Inferior parietal cortex (tissue), 1 donor: Measurements from ENCODE around the gene TUBA4B.
"Not testable (repeated sequence)": the region's sequence is repeated elsewhere in the genome, so short reads cannot be mapped to it uniquely, and the experiment has no call there.

ENCODE experiments used
- DNase-seq: peaks from one replicate; pipeline ENCODE4 v3.0.0-alpha.2; 2016; ENCODE audit errors: extremely low spot score

TUBA4B gene

DNA sequence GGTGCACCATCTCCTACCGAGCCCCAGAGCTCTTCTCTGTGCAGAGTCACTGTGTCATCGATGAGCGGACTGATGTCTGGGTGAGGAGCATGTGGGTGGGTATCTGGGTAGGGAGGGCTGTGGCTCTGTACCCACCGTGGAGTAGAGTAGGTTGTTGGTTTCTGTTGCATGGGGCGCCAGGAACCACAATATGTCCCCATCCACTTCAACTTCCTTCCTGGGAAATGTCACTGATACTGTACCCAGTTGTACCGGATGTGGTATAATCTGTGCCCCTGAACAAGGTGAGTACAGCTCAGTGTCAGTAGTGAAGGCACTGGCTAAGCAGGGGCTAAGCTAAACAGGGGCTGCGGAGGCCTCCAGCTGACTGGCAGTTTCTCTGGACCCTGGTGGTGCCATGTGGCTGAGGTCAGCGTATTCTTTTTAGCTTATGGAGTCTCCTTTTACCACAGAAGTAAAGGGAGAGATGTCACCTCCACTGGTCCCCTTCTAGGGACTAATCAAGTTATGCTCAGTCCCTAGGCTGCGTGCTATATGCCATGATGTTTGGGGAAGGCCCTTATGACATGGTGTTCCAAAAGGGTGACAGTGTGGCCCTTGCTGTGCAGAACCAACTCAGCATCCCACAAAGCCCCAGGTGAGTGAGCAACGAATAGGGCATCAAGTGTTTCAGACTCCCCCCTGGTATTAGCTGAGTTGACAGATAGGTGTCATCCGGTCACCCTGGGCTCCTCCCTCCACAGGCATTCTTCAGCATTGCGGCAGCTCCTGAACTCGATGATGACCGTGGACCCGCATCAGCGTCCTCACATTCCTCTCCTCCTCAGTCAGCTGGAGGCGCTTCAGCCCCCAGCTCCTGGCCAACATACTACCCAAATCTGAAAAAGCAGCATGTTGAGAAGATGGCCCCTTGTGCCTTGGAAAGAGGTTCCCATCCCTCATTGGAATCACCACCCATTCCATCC is 5.1 kb upstream of the TUBA4B start:
- DNase-seq, result no peak

DNA sequence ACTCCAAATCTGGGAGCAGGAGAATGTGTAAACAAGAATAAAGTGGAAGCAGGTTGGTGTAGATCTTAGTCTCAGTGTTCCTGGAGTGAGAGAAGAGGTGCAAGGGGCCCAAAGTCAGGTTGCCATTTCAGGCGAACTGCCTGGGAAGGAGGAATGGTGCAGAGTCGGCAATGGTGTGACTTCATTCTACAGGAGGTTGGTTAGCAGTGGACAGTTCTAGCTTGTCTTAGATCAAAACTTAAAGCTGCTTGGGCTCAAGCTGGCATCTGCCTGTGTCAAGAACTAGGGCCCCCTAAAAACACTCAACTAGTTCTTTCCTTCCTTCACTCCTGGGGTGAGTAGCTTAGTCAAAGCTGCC is 4.2 kb upstream of the TUBA4B start:
- DNase-seq, result no peak

DNA sequence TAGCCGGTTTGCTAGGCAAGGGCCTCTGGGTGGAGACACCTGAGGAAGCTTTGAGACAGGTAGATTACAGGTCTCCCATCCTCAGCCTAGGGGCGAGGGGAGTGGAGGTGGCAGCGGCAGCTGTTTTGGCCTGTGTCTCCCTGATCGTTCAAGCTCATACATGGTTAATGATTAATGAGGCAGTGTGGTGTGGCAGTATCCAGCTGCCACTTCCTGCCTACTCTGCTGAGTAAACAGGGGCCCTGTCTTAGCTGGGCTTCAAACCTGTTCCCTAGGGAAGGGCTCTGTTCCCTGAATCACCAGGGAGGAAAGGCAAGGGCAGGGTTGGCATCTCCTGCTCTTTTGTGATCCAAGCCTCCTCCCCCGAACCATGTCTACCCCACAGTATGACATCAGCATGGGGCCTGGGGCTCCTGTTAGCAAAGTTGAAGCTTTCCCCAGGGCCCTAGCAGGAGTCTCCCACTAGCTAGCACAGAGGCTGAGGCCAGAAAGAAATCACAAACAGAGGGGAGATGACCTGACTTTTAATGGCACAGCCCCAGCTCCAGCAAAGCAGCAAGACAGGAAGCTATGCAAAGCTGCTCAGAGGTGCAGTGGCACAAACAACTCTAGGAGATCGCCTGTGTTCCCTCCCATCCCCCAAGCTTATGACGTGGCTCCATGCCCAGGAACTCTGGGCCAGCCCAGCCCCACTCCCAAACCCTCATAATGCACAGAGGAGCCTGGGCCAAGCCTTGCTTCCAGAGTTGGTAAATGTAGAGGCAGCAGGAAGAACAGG is 3.7 kb upstream of the TUBA4B start:
- peak; percentile 45 for DNase-seq

DNA sequence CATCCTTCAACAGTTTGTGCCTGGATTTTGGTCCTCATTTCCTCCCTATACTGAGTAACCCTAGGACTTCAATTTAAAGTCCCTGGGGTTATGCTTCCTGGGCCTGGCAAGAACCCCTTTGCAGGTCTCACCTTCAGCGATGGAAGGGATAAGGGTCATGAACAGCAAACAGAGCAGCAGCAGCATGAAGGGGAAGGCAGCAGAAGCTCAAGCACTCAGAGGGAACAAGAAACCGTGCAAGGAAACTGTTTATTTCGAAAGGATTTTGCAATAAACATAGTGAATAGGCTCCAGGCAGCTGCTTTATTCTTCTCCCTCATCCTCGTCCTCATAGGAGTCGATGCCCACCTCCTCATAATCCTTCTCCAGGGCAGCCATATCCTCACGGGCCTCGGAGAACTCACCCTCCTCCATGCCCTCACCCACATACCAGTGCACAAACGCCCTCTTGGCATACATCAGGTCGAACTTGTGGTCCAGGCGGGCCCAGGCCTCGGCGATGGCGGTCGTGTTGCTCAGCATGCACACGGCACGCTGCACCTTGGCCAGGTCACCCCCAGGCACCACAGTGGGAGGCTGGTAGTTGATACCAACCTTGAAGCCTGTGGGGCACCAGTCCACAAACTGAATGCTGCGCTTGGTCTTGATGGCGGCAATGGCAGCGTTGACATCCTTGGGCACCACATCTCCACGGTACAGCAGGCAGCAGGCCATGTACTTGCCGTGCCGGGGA is 2.8 kb upstream of the TUBA4B start:
- DNase-seq, result no peak

DNA sequence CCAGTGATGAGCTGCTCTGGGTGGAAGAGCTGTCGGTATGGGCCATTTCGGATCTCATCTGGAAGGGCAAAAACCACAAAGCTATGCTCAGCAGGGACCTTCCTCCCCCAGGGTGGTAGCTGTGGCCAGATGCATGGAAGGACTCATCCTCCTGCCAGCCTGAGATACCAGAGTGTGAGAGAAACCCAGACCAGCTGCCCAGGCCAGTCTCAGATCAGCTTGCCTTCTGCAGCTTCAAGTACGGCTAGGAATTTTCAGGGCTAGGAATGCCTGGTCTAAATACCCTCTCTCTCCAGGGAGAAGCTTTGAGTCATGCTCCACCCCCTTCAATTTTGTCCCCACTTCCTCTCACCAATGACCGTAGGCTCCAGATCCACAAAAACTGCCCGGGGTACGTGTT is 1.4 kb upstream of the TUBA4B start:
- no peak for DNase-seq

DNA sequence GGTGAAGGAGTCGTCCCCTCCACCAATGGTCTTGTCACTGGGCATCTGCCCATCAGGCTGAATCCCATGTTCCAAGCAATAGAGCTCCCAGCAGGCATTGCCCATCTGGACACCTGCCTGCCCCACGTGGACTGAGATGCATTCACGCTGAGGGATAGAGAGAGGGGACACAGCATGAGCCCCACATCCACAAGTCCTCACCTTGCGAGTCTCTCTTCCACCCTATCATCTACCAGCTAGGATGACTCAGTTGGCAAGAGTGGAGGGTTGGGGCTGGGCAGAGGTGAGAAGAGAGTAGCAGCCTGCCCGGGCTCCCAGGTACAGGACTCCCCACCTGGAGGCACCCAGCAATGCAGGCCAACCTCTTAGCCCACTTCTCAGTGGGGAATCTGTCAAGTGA is 959 bp upstream of the TUBA4B start:
- DNase-seq, result no peak

DNA sequence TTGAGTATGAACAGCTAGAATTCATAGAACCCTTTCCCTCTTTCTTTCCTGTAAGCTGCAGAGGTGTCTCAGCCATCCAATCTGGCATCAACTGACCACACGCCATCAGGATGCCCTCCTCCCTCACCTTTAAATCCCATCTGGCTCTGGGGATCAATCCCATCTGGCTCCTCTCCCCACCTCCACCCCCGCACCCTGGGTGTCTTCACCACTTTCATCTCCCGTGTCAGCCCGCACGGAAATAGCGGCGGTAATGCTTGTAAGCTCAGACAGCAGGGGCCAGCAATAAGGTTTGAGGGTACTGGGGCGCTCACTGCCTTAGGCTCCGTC is 508 bp upstream of the TUBA4B start:
- DNase-seq, result no peak

DNA sequence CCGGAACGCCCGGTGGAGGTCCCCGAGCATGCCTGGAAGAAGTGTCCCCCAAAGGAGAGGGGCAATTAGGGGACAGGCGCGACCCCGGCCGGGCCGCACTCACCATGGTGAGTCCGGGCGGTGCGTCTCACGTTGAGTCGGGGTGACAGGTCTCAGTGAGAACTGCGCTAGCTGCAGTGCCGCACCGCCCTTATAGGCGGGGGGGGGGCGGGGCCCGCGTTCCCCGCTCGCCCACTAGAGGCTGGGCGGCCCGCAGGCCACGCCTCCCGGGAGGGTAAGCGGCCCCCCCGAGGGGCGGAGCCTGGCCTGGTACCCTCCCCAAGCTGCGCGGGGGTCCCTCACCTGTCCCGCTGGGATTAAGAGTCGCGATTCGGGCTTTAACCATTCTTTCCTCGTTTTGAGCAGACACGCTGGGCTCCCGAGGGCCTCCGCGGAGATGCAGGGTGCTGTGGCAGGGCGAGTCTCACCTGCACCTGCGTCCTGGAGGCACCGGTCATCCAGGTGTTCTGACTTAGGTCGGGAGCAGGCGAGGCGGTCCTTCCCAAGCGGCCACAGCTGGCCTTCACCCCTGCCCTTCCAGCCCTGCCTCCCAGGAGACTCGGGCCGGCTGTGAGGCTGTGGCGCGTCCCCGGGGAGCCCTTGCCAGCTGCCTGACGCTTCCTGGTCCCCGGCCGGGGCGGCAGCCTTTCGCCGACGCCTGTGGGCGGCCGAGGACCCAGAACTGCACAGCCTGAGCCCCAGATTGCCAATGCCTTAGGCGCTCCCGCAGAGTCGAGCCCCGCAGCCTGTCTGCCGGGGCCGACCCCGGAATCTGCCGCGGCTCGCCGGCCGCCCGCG is 928 bp downstream of the TUBA4B start, which contains the start of gene TUBA4A:
Gene TUBA4A (minus strand): TSS at position 166 of the 837 bp plus-strand sequence. CDS start 60 bp downstream, at position 106.
- peak; percentile 77 for DNase-seq

DNA sequence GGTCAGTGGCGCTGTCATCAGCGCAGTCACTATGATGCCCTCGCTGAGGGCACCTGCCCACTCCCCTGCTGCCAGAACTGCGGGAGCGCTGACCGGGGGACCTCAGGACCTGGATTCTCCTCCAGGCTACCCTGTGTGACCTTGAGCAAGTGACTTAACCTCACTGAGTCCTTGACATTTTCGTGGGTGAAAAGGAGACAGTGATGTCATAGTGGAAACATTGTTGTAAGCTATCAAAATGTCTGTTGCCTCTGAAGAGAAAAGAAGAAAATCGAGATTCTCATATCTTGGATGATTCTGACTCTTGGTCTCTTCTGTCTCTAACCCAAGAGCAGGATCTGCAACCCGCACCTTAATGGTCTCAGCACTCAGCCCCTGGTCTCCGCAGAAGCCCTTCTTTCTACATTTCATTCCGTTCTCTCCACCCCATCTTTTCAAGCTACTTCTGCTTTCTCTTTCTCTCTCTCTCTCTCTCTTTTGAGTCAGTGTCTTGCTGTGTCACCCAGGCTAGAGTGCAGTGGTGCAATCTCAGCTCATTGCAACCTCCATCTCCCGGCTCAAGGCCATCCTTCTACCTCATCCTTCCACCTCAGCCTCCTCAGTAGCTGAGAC is 1.7 kb downstream of the TUBA4B start:
- DNase-seq, result peak; percentile 25

DNA sequence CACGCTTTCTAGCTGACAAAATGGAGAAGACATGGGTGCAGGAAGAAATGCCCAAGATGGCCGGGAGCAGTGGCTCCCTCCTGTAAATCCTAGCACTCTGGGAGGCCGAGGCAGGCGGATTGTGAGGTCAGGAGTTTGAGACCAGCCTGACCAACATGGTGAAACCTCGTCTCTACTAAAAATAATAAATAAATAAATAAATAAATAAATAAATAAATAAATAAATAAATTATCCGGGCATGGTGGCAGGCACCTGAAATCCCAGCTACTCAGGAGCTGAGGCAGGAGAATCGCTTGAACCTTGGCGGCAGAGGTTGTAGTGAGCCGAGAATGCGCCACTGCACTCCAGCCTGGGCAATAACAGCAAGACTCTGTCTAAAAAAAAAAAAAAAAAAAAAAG is 5.9 kb downstream of the TUBA4B start:
- not testable (repeated sequence) for DNase-seq

DNA sequence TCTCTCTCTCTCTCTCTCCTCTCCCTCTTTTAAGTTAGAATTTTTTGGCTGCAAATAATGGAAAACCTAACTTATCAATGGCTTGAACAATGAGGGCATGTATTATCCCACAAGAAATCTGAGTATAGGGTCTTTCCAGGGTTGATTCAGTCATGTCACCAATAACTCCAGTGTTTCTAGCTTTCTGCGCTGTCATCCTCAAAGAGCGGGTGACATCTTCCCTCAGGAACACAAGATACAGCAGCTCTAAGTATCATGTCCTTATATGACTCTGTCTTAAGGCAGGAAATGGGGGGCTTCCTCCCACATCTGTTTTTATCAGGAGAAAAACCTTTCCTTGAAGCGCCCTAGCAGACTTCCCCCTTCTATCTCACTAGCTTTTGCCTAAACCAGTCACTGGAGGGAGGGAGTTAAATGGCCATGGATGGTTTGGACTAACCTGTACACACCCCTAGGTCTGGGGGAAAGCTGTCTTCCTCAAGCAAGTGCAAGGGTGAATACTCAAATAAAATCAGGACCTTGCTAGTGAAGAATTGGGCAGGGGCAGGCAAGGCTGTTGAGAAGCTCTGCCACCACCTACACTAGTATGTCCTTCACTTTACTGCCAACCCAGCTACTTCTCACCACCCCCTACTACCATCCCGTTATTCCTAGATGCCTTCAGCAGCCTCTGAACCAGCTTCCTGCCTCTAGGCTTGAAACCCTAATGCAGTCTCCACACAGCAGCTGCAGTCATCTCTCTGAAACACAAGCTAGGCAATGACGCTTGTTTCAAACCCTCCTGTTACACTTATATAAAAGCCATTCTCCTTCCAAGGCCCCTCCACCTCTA is 8.2 kb downstream of the TUBA4B start:
- DNase-seq, result peak; percentile 34

DNA sequence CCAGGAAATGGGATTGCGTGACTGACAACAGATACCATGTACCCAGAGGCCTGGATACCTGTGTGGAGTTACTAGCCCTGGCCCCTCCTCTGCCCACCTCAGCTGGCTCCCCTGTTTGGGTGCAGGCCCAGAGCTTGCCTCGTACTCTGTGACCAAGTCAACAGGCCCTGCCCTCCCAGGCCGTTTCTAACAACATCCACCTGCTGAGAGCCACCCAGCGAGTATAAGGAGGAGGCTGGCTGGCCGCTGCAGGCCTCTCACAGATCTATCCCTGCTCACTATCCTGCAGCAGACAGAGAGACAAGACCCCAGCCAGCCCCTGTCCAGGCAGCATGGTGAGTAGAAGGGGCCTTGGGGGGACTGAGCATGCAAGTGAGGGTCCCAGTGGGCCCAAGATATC is 13.2 kb downstream of the TUBA4B start:
- DNase-seq, result no peak

DNA sequence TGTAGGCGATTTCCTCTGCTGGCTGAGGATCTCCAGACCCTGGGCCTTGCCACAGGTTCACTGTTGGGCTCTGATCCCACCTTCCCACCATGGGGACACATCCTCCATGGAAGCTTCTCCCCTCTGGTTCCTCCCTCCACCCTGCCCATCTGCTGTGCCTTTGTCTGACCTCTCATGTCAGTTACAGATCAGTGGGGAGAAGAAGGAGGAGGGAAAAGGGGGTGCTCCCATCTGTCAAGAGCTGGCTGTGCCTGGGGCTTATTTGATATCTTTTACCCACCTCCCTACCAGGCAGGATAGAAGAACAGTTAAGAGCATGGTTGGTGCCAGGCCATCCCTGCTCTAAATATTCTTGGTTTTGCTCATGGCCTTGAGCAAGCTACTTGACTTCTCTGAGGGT is 13.8 kb downstream of the TUBA4B start:
- no peak for DNase-seq

DNA sequence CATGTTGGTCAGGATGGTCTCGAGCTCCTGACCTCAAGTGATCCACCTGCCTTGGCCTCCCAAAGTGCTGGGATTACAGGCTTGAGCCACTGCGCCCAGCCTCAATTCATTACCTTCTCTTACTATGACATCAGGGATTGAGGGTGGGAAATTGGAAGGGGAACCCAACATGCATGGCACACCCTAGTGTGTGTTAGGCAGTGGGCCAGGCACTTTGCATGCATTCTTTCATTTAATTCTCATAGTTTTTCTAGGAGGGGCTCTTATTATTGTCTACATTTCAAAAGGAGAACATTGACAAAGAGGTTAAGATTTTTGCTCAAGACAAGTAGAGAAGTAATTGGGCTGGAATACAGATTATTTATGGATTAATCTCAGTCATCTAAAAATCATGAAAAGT is 15.3 kb downstream of the TUBA4B start:
- DNase-seq, result no peak

DNA sequence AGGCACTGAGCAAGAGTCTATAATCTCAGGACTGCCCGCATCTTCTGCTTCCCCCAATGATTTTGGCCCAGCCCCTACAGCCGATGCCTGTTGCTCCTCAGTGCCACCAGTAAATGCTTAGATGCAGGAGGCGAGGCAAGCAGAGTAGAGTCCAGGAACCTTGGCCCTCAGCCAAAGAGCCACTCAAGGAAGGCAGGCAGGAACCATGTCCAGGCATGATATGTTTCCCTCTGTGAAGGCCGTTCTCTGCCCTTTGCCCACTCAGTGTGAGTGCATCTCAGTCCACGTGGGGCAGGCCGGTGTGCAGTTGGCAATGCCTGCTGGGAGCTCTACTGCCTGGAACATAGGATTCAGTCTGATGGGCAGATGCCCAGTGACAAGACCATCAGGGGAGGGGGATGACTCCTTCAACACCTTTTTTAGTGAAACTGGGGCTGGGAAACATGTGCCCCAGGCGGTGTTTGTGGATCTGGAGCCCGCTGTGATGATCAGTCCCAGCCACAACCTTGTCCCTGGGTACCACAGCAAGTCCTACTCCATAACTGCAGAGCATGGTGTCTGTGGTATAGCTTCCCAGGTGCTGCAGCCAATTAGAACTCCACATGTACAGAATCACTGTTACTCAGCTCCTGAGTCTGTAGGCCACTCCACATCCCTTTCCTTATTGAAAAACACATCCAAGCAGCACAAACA is 16.5 kb downstream of the TUBA4B start:
- DNase-seq, result no peak

DNA sequence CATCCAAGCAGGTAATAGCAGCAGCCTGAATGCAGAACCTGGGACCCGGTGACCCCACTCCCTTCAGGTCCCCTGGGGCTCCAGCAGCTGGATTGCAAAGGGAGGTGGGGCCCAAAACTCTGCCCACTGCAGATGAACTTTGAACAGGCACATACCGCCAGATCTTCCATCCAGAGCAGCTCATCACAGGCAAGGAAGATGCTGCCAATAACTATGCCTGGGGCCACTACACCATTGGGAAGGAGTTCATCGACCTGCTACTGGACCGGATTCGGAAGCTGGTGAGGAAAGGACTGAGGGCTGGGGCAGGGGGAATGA is 17.0 kb downstream of the TUBA4B start:
- no peak for DNase-seq

DNA sequence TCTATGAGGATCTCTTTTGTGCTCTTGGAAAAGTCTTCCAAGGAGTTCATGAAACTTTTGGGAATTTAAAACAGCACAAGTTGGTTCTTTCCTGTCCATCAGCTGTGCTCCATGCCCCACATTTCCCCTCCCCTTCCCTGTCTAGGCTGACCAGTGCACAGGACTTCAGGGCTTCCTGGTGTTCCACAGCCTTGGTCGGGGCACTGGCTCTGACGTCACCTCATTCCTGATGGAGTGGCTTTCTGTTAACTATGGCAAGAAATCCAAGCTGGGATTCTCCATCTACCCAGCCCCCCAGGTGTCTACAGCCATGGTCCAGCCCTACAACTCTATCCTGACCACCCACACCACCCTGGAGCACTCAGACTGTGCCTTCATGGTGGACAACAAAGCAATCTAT is 18.0 kb downstream of the TUBA4B start:
- DNase-seq, result no peak

DNA sequence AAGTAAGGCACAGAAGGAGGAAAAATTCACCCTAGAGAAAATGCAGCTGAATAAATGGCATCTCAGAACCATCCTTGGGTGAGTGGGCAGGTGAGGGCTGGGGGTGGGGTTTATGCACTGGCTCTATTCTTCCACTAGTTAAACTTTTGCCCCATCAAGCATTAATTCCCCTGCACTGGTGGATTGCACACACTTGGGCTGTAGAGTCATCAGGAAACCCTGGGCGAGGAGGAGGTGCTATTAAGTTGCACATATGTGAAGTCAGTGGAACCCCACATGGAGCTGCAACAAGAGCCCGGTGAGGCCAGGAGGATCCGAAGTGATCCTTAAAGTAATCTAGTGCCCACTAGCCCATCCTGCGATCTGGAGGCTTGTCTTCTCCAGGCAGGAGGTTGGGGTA is 19.3 kb downstream of the TUBA4B start:
- DNase-seq, result no peak

DNA sequence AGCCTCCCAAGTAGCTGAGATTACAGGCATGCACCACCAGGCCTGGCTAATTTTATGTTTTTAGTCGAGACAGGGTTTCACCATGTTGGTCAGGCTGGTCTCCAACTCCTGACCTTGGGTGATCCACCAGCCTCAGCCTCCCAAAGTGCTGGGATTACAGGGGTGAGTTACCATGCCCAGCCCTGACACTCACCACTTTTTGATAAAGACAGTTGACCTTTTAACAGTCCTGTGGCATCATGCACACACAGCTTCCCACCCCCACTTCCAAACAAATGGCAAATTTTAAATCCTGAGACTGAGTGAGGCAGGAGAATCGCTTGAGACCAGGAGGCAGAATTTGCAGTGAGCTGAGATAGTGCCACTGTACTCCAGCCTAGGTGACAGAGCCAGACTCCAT is 20.0 kb downstream of the TUBA4B start:
- no peak for DNase-seq

DNA sequence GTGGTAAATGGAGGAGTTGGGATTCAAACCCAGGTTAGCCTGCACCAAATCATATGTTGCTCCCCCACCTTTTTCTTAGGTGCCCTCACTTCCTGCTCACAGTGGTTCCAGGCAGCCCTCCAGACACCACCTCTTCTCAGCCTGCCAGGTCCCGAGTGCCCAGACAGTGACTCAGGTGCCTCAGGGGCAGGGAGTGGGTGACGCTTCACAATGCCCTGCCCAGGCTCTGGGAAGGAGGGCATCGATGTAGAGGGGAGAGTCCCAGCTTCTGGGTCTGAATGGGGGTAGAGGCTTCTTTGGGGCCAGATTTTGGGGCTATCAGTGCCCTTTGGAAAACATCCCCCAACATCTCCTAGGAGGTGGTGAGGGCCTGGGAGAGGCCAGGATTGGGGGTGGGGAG is 20.9 kb downstream of the TUBA4B start:
- DNase-seq, result no peak
